Esophagus muscularis mucosa (tissue), 4 donors: ENCODE results near the gene FAM53A. TPM values are rescaled to one million over a fixed set of nuclear protein-coding genes. Genes with fewer than 3 reads are reported as not detected.

Experiments
- DNase-seq: peaks from one replicate; pipeline ENCODE4 v3.0.0-alpha.2; 2017; ENCODE audit errors: extremely low spot score
- H3K27ac ChIP-seq, 4 donors: fragments of 200-600 bp; sonication (generic); replicated peaks in 1 of 4; 1 replicate in 3 of 4; 2 replicates in 1 of 4; pipeline ENCODE4 v1.5.1; 2016 to 2019; ENCODE audit warnings: mild to moderate bottlenecking in 1 of 4
- H3K27me3 ChIP-seq, 4 donors: fragments of 200-600 bp; sonication (generic); one replicate each; pipeline versions ENCODE4 v1.5.1 to v1.6.0; 2016 to 2019
- H3K36me3 ChIP-seq, 4 donors: fragments of 200-600 bp; sonication (generic); one replicate each; pipeline ENCODE4 v1.5.1; 2016 to 2019
- H3K4me1 ChIP-seq, 4 donors: fragments of 200-600 bp; sonication (generic); one replicate each; pipeline ENCODE4 v1.5.1; 2016 to 2019
- H3K4me3 ChIP-seq, 4 donors: fragments of 200-600 bp; sonication (generic); 1 replicate in 2 of 4; 2 replicates in 2 of 4; pipeline ENCODE4 v1.5.1; 2016 to 2019; ENCODE audit warnings: mild to moderate bottlenecking in 4 of 4, moderate library complexity in 1 of 4
- H3K9me3 ChIP-seq, 4 donors: fragments of 200-600 bp; sonication (generic); 1 replicate in 3 of 4; 2 replicates in 1 of 4; pipeline ENCODE4 v1.5.1; 2016 to 2019
- CTCF ChIP-seq, 3 experiments: fragments of 200-600 bp in 2 of 3; fragments of 450-650 bp in 1 of 3; sonication (generic) in 2 of 3; IDR thresholded peaks; one replicate each; pipeline ENCODE4 v1.5.1; 2017 to 2019; ENCODE audit warnings: antibody characterized with exemption in 3 of 3, mild to moderate bottlenecking in 2 of 3, moderate library complexity in 1 of 3
- EP300 ChIP-seq: sonication (generic); formaldehyde crosslinking; IDR thresholded peaks from one replicate; pipeline ENCODE4 v1.6.1; 2017; ENCODE audit warnings: antibody characterized with exemption
- POLR2A ChIP-seq: fragments of 450-650 bp; IDR thresholded peaks from one replicate; pipeline ENCODE4 v1.6.1; 2017; ENCODE audit warnings: antibody characterized with exemption, moderate library complexity, mild to moderate bottlenecking, low read depth
- POLR2AphosphoS5 ChIP-seq, 2 donors: sonication (generic); formaldehyde crosslinking; IDR thresholded peaks; one replicate each; pipeline ENCODE4 v1.6.1; 2017; ENCODE audit warnings: antibody characterized with exemption in 2 of 2
- WGBS: methylation state at CpG from one replicate; pipeline ENCODE4 v1.1.5; 2018; 5-methylcytosine and 5-hydroxymethylcytosine counted together
- intact Hi-C: fragments of 100-400 bp; cut with DNase I; formaldehyde crosslinking; loops from one replicate; pipeline ENCODE4 v1.15.1; 2023
- total RNA-seq, 4 donors: library from RNA; depleted of rRNA; stranded (reverse); fragments of >200 nt; gene quantifications; one replicate each; pipeline versions ENCODE4 v1.1.0 to v1.2.1, GENCODE V29; 2016

Gene FAM53A
- total RNA-seq, 4 donors from 2014 or later: 5.2 to 13.3 (median 8.9) TPM

- Histone ChIP-seq H3K27ac (no peak overlapping the region), H3K9me3 (peaks cover 0 to 34% (median 20%) of the 10 kb centered on the region in 4 donors), H3K4me1 (no peaks in the 10 kb centered on the region), H3K4me3 (no peak overlapping the region), H3K36me3 (no peaks in the 10 kb centered on the region), H3K27me3 (peaks cover 0 to 56% (median 0%) of the 10 kb centered on the region in 4 donors)
- no peak for DNase-seq
- TF ChIP-seq POLR2AphosphoS5 (IDR thresholded peaks at IDR 0.05): no peak
- no peak for TF ChIP-seq POLR2A
- TF ChIP-seq EP300: no peak
- no peak for TF ChIP-seq CTCF (IDR thresholded peaks at IDR 0.05)
- intact Hi-C loops: no loop called here
- WGBS: 71% methylated on average over 19 of the region's 19 CpGs
Observed at GRCh38 chr4:1593458-1593857, 90.7 kb downstream of the FAM53A start.

DNA sequence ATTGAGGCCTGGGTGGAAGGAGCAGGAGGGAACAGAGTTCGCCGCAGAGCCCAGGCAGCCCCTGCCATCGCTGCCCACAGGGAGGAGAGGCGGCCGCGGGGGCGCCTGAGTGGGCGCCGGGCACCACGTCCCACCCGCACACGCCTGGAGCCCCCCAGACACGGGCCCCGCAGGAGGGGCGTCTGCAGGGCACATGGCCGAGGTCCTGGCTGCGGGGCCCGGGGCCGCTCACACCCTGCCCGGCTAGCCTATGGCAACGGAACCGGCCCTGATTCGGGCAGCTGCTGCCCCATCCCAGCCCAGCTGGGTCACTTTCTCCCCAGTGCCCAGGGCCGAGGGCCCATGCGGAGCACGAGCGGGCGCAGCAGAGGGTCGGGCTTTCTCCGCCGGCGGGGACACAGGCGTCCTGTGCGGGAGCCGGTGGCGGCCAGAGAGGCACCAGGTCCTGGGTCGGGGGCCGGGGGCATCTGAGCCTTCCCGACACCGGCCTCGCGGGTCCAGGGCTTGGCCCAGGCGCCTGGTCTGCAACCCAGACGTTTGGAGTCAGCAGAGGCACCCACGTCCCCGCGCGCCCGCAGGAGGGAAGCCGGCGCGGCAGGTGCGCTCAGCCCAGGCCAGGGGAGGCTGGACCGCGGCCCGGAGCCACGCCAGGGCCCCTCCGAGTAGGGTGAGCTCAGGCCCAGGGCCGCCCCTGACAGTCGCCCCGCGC lies 91.2 kb downstream of the FAM53A start:
- Histone ChIP-seq H3K4me3 (no peak overlapping the region), H3K36me3 (no peaks in the 10 kb centered on the region), H3K9me3 (peaks cover 0 to 36% (median 20%) of the 10 kb centered on the region in 4 donors), H3K4me1 (no peaks in the 10 kb centered on the region), H3K27ac (no peak overlapping the region), H3K27me3 (peaks cover 0 to 52% (median 0%) of the 10 kb centered on the region in 4 donors)
- DNase-seq: no peak
- intact Hi-C loops: no loop called here
- no peak for TF ChIP-seq EP300
- TF ChIP-seq CTCF (IDR thresholded peaks at IDR 0.05): no peak
- no peak for TF ChIP-seq POLR2A
- TF ChIP-seq POLR2AphosphoS5 (IDR thresholded peaks at IDR 0.05): no peak
- 90% methylated on average over 39 of the region's 62 CpGs for whole genome bisulfite sequencing

DNA sequence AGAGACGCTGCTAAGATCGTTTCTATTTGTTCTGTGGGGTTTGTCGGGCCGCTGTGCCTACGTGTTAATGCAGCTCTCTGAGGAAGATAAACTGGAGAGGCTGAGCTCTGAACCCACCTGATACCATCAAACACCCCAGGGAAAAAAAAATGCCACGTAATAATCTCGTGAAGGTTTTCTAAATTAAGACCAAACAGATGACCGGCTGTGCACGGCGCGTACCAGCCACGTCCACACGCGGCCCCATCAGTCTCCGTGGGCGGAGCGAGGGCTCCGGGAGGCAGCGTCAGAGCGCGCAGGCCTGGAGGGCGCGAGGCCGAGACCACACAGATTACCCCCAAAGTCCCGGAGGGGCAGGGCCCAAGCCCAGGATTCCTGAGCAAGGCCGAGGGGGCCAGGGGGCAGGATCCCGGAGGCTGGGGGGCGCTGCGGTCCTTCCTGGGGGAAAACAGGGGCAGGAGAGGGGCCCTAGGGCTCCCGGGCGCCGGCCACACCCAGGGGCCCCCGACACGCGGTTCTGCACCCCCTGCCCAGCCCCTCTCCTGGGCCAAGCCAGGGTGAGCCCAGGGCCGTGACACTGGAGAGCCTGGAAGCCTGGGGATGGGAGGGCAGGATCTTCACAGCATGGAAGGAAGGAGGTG lies 91.9 kb downstream of the FAM53A start:
- intact Hi-C loops: no loop called here
- H3K27ac ChIP-seq: no peak overlapping the region
- DNase-seq: no peak
- 92% methylated on average over 31 of the region's 36 CpGs for WGBS
- TF ChIP-seq EP300: no peak
- no peak for TF ChIP-seq POLR2AphosphoS5 (IDR thresholded peaks at IDR 0.05)
- no peak for TF ChIP-seq POLR2A
- TF ChIP-seq CTCF (IDR thresholded peaks at IDR 0.05): no peak
- peaks cover 0 to 45% (median 0%) of the 10 kb centered on the region in 4 donors for H3K27me3 ChIP-seq
- peaks cover 0 to 36% (median 20%) of the 10 kb centered on the region in 4 donors for H3K9me3 ChIP-seq
- H3K4me3 ChIP-seq: no peak overlapping the region
- H3K4me1 ChIP-seq: no peaks in the 10 kb centered on the region
- no peaks in the 10 kb centered on the region for H3K36me3 ChIP-seq

GRCh38 chr4:1591107-1591506 lies 93.0 kb downstream of the FAM53A start:
- Histone ChIP-seq H3K36me3 (no peaks in the 10 kb centered on the region), H3K27me3 (peaks cover 0 to 35% (median 0%) of the 10 kb centered on the region in 4 donors), H3K27ac (no peak overlapping the region), H3K4me3 (no peak overlapping the region), H3K4me1 (no peaks in the 10 kb centered on the region), H3K9me3 (peaks cover 0 to 36% (median 20%) of the 10 kb centered on the region in 4 donors)
- 99% methylated on average over 3 of the region's 3 CpGs for WGBS
- DNase-seq: no peak
- intact Hi-C loops: no loop called here
- TF ChIP-seq EP300 (no peak), POLR2A (no peak), CTCF (IDR thresholded peaks at IDR 0.05) (no peak), POLR2AphosphoS5 (IDR thresholded peaks at IDR 0.05) (no peak)
